Gastroesophageal sphincter (tissue), 4 donors: ENCODE measurements around the gene CFAP74. TPM values are rescaled to one million over a fixed set of nuclear protein-coding genes. Genes with fewer than 3 reads are reported as not detected.
"Not testable (repeated sequence)": the region's sequence is repeated elsewhere in the genome, so short reads cannot be mapped to it uniquely, and the experiment has no call there.

ENCODE experiments used
- ATAC-seq: fragments of 150-250 bp; one replicate; pipeline ENCODE4 v1.9.1; 2016; ENCODE audit warnings: mild to moderate bottlenecking, moderate library complexity
- H3K27ac ChIP-seq, 4 donors: fragments of 200-600 bp; sonication (generic) in 3 of 4; 1 replicate in 3 of 4; 2 replicates in 1 of 4; pipeline ENCODE4 v1.5.1; 2016 to 2019
- H3K27me3 ChIP-seq: fragments of 200-600 bp; sonication (generic); one replicate; pipeline ENCODE4 v1.5.1; 2019
- H3K36me3 ChIP-seq, 2 donors: fragments of 200-600 bp; sonication (generic); one replicate each; pipeline ENCODE4 v1.5.1; 2019; ENCODE audit warnings: control low read depth in 1 of 2
- H3K4me1 ChIP-seq, 3 donors: fragments of 200-600 bp; sonication (generic); 1 replicate in 2 of 3; 2 replicates in 1 of 3; pipeline ENCODE4 v1.5.1; 2016 to 2019; ENCODE audit warnings: control low read depth in 2 of 3
- H3K4me3 ChIP-seq, 2 donors: fragments of 200-600 bp; sonication (generic); one replicate each; pipeline ENCODE4 v1.5.1; 2019; ENCODE audit warnings: mild to moderate bottlenecking in 1 of 2, moderate library complexity in 1 of 2
- H3K9me3 ChIP-seq, 3 donors: fragments of 200-600 bp; sonication (generic); one replicate each; pipeline ENCODE4 v1.5.1; 2017 to 2019; ENCODE audit warnings: control low read depth in 2 of 3
- CTCF ChIP-seq, 4 experiments: fragments of 200-600 bp in 2 of 4; fragments of 450-650 bp in 2 of 4; sonication (generic) in 1 of 4; IDR thresholded peaks; one replicate each; pipeline ENCODE4 v1.5.1; 2017 to 2019; ENCODE audit warnings: antibody characterized with exemption in 4 of 4, mild to moderate bottlenecking in 2 of 4, moderate library complexity in 2 of 4
- EP300 ChIP-seq: sonication (generic); formaldehyde crosslinking; IDR thresholded peaks from one replicate; pipeline ENCODE4 v1.6.1; 2017; ENCODE audit warnings: antibody characterized with exemption, mild to moderate bottlenecking
- POLR2A ChIP-seq, 2 donors: fragments of 450-650 bp; IDR thresholded peaks; one replicate each; pipeline ENCODE4 v1.6.1; 2017; ENCODE audit warnings: antibody characterized with exemption in 2 of 2, mild to moderate bottlenecking in 2 of 2, moderate library complexity in 1 of 2
- POLR2AphosphoS5 ChIP-seq: sonication (generic); formaldehyde crosslinking; IDR thresholded peaks from one replicate; pipeline ENCODE4 v1.6.1; 2017; ENCODE audit warnings: antibody characterized with exemption
- WGBS, 2 donors: methylation state at CpG; one replicate each; pipeline ENCODE4 v1.1.5; 2018; ENCODE audit warnings: low coverage in 1 of 2; 5-methylcytosine and 5-hydroxymethylcytosine counted together
- total RNA-seq, 4 donors: library from RNA; depleted of rRNA; stranded (reverse); fragments of >200 nt; gene quantifications; one replicate each; pipeline ENCODE4 v1.1.0, GENCODE V29; 2016

Gene CFAP74
- total RNA-seq, 4 donors from 2014 or later: 0.12 TPM; not detected in 3

GRCh38 chr1:1982379-1983232 lies 21.0 kb downstream of the CFAP74 start:
- WGBS, 2 donors: 67 to 77% methylated on average over 3 to 31 of the region's 36 CpGs
- no peak overlapping the region for H3K4me3 ChIP-seq
- no peak for ATAC-seq
- H3K36me3 ChIP-seq: no peaks in the 10 kb centered on the region
- no peaks in the 10 kb centered on the region for H3K9me3 ChIP-seq
- no peak overlapping the region for H3K27ac ChIP-seq
- peaks cover 51% of the 10 kb centered on the region for H3K27me3 ChIP-seq
- TF ChIP-seq POLR2A (IDR thresholded peaks at IDR 0.05): no peak
- no peak for TF ChIP-seq CTCF (IDR thresholded peaks at IDR 0.05)
- no peak for TF ChIP-seq POLR2AphosphoS5
- TF ChIP-seq EP300: no peak
- H3K4me1 ChIP-seq: no peaks in the 10 kb centered on the region

GRCh38 chr1:1981631-1982327 lies 21.8 kb downstream of the CFAP74 start:
- H3K4me3 ChIP-seq, H3K9me3 ChIP-seq, ATAC-seq, H3K36me3 ChIP-seq, H3K27ac ChIP-seq, H3K4me1 ChIP-seq: not testable (repeated sequence)
- WGBS, 2 donors: 81% methylated on average over 31 of the region's 73 CpGs; no CpG with 5 or more reads in 1 of the 2 donors
- peaks cover 45% of the 10 kb centered on the region for H3K27me3 ChIP-seq

GRCh38 chr1:1981142-1981500 lies 22.5 kb downstream of the CFAP74 start:
- Histone ChIP-seq H3K4me1 (no peaks in the 10 kb centered on the region), H3K9me3 (no peaks in the 10 kb centered on the region), H3K27me3 (peaks cover 45% of the 10 kb centered on the region), H3K4me3 (no peak overlapping the region), H3K27ac (no peak overlapping the region), H3K36me3 (no peaks in the 10 kb centered on the region)
- TF ChIP-seq CTCF (IDR thresholded peaks at IDR 0.05): no peak
- no peak for TF ChIP-seq EP300
- TF ChIP-seq POLR2AphosphoS5: no peak
- TF ChIP-seq POLR2A (IDR thresholded peaks at IDR 0.05): no peak
- WGBS, 2 donors: no CpG with 5 or more reads among the region's 26 CpGs
- ATAC-seq: no peak

DNA sequence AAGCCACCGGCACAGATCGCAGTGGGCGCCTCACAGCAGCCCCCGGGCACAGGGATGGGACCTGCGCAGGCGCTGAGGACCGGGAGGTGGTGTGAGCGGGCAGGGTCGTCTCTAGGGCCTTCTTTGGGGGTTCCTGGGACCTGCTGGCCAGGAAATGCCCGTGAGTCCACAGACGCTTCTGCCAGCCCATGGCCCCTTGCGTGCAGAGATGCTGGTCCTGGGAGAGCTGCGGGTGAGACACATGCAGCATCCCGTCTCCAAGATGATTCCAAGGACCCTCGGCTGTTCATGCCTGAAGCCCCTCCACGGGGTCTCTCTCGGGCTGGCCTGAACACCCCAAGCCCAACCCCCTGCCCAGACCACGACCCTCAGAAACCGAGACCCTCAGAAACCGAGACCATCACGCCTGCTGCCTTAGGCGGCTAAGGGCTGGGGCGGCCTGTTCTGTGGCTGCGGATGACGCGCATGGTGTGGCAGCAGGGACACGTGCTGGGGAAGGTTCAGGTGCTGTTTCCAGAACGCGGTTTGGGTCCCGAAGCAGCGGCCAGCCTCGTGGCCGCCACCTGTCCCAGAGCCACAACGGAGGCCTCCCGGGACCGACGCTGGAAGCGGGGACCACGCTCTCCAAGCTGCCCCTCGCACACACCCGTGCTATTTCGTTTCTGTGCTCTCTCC lies 23.0 kb downstream of the CFAP74 start:
- 90% methylated on average over 4 of the region's 42 CpGs; no CpG with 5 or more reads in 1 of the 2 donors for WGBS, 2 donors
- Histone ChIP-seq H3K9me3 (no peaks in the 10 kb centered on the region), H3K36me3 (no peaks in the 10 kb centered on the region), H3K4me1 (no peaks in the 10 kb centered on the region), H3K27ac (no peak overlapping the region), H3K27me3 (peaks cover 45% of the 10 kb centered on the region), H3K4me3 (no peak overlapping the region)
- no peak for TF ChIP-seq CTCF (IDR thresholded peaks at IDR 0.05)
- TF ChIP-seq POLR2A (IDR thresholded peaks at IDR 0.05): no peak
- no peak for TF ChIP-seq EP300
- no peak for TF ChIP-seq POLR2AphosphoS5
- ATAC-seq: no peak

- no peaks in the 10 kb centered on the region for H3K4me1 ChIP-seq
- no peak for ATAC-seq
- H3K9me3 ChIP-seq: no peaks in the 10 kb centered on the region
- 87 to 93% methylated on average over 20 to 36 of the region's 61 CpGs for WGBS, 2 donors
- no peak overlapping the region for H3K4me3 ChIP-seq
- TF ChIP-seq CTCF (IDR thresholded peaks at IDR 0.05) (no peak), EP300 (no peak), POLR2AphosphoS5 (no peak), POLR2A (IDR thresholded peaks at IDR 0.05) (no peak)
- H3K27me3 ChIP-seq: peaks cover 45% of the 10 kb centered on the region
- no peaks in the 10 kb centered on the region for H3K36me3 ChIP-seq
- H3K27ac ChIP-seq: no peak overlapping the region
Observed at GRCh38 chr1:1979482-1980165, 24.0 kb downstream of the CFAP74 start.

DNA sequence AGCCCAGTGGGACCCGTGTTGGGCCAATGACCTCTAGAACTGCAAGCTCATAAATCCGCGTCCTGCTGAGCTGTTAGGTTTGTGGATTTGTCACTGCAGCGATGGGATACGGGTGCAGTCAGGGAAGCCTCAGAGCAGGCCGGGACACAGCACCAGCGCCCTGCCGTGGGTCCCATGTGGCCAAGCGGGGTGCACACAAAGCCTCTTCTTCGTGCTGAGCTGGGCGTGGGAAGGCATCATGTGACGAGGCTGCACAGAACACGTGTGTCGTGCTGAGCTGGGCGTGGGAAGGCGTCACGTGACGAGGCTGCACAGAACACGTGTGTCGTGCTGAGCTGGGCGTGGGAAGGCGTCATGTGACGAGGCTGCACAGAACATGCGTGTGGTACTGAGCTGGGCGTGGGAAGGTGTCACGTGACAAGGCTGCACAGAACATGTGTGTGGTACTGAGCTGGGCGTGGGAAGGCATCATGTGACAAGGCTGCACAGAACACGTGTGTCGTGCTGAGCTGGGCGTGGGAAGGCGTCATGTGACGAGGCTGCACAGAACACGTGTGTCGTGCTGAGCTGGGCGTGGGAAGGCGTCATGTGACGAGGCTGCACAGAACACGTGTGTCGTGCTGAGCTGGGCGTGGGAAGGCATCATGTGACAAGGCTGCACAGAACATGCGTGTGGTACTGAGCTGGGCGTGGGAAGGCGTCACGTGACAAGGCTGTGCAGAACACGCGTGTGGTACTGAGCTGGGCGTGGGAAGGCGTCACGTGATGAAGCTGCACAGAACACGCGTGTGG lies 24.7 kb downstream of the CFAP74 start:
- H3K36me3 ChIP-seq, H3K4me3 ChIP-seq, H3K27ac ChIP-seq, H3K9me3 ChIP-seq, H3K4me1 ChIP-seq, ATAC-seq: not testable (repeated sequence)
- 87 to 89% methylated on average over 22 to 23 of the region's 51 CpGs for WGBS, 2 donors
- peaks cover 47% of the 10 kb centered on the region for H3K27me3 ChIP-seq
